BLaER1 treated with 17β-estradiol and CSF1 and Interleukin-3, amounts not matched to agents 10 nM and 100 nM (cell line): Measurements from ENCODE around the gene MCM8.
"Not testable (repeated sequence)": the region's sequence is repeated elsewhere in the genome, so short reads cannot be mapped to it uniquely, and the experiment has no call there.

Experiments used
- H3K27ac ChIP-seq, 11 experiments: shearing (Covaris generic); formaldehyde crosslinking; 2 replicates each; pipeline ENCODE4 v1.8.1; 2022
- H3K27me3 ChIP-seq, 11 experiments: shearing (Covaris generic); formaldehyde crosslinking; 2 replicates each; pipeline ENCODE4 v1.8.1; 2022
- H3K36me3 ChIP-seq, 11 experiments: shearing (Covaris generic); formaldehyde crosslinking; 2 replicates each; pipeline ENCODE4 v1.8.1; 2022
- H3K4me1 ChIP-seq, 10 experiments: shearing (Covaris generic); formaldehyde crosslinking; 2 replicates each; pipeline ENCODE4 v1.8.1; 2022
- H3K4me2 ChIP-seq, 11 experiments: shearing (Covaris generic); formaldehyde crosslinking; 2 replicates each; pipeline ENCODE4 v1.8.1; 2022
- H3K4me3 ChIP-seq, 10 experiments: shearing (Covaris generic); formaldehyde crosslinking; 2 replicates each; pipeline ENCODE4 v1.8.1; 2022
- H3K9ac ChIP-seq, 11 experiments: shearing (Covaris generic); formaldehyde crosslinking; 2 replicates each; pipeline ENCODE4 v1.8.1; 2022
- H3K9me3 ChIP-seq, 11 experiments: shearing (Covaris generic); formaldehyde crosslinking; replicated peaks in 1 of 11; 2 replicates each; pipeline ENCODE4 v1.8.1; 2022
- H4K20me1 ChIP-seq, 11 experiments: shearing (Covaris generic); formaldehyde crosslinking; 2 replicates each; pipeline ENCODE4 v1.8.1; 2022
- Cebpa-rat ChIP-seq, 11 experiments: shearing (Covaris generic); IDR thresholded peaks; 2 replicates each; pipeline ENCODE4 v1.8.1; 2022

The MCM8 gene

GRCh38 chr20:6024768-6025167 lies 74.3 kb downstream of the MCM8 start:
- H3K36me3 ChIP-seq: peaks cover 65 to 99% (median 92%) of the 10 kb centered on the region in 11 experiments
- no peak for TF ChIP-seq Cebpa-rat (IDR thresholded peaks at IDR 0.05)

GRCh38 chr20:6026051-6026450 lies 75.6 kb downstream of the MCM8 start:
- H4K20me1 ChIP-seq: peaks cover 0 to 45% (median 39%) of the 10 kb centered on the region in 11 experiments; a peak in 19 of 22 replicates
- H3K9ac ChIP-seq: no peak overlapping the region
- H3K36me3 ChIP-seq: peaks cover 72 to 99% (median 93%) of the 10 kb centered on the region in 11 experiments
- H3K9me3 ChIP-seq: peaks cover 24 to 47% (median 42%) of the 10 kb centered on the region in 11 experiments
- H3K27ac ChIP-seq: no peak overlapping the region
- H3K4me3 ChIP-seq: no peak overlapping the region
- no peaks in the 10 kb centered on the region; a peak in 1 of 22 replicates for H3K27me3 ChIP-seq
- H3K4me1 ChIP-seq: peaks cover 0 to 6% (median 3%) of the 10 kb centered on the region in 10 experiments; a peak in 9 of 20 replicates
- no peak for TF ChIP-seq Cebpa-rat (IDR thresholded peaks at IDR 0.05)
- H3K4me2 ChIP-seq: no peak overlapping the region

More at GRCh38 chr20:6024768-6025167, 74.3 kb downstream of the MCM8 start:
- H3K9ac ChIP-seq: no peak overlapping the region
- H3K4me2 ChIP-seq: no peak overlapping the region
- peaks cover 0 to 6% (median 3%) of the 10 kb centered on the region in 10 experiments; a peak in 8 of 20 replicates for H3K4me1 ChIP-seq
- peaks cover 24 to 51% (median 46%) of the 10 kb centered on the region in 11 experiments for H3K9me3 ChIP-seq
- H3K4me3 ChIP-seq: peak overlapping the region in 2 of 10 experiments; percentile 6 to 24; a peak in 4 of 20 replicates
- no peaks in the 10 kb centered on the region for H3K27me3 ChIP-seq
- H4K20me1 ChIP-seq: peaks cover 0 to 45% (median 31%) of the 10 kb centered on the region in 11 experiments; a peak in 17 of 22 replicates
- no peak overlapping the region for H3K27ac ChIP-seq

GRCh38 chr20:6028818-6029217 lies 78.4 kb downstream of the MCM8 start:
- TF ChIP-seq Cebpa-rat (IDR thresholded peaks at IDR 0.05): no peak
- Histone ChIP-seq H3K27me3 (no peaks in the 10 kb centered on the region; a peak in 1 of 22 replicates), H3K4me2 (no peak overlapping the region; a peak in 2 of 22 replicates), H3K4me1 (peaks cover 4 to 26% (median 14%) of the 10 kb centered on the region in 10 experiments), H3K4me3 (no peak overlapping the region), H4K20me1 (peaks cover 0 to 67% (median 46%) of the 10 kb centered on the region in 11 experiments; a peak in 20 of 22 replicates), H3K9ac (no peak overlapping the region), H3K27ac (no peak overlapping the region; a peak in 2 of 22 replicates), H3K36me3 (peaks cover 76 to 99% (median 91%) of the 10 kb centered on the region in 11 experiments), H3K9me3 (peaks cover 17 to 22% (median 20%) of the 10 kb centered on the region in 11 experiments)

GRCh38 chr20:6029538-6029937 lies 79.1 kb downstream of the MCM8 start:
- Histone ChIP-seq H3K4me3 (no peak overlapping the region), H3K4me2 (no peak overlapping the region), H3K27me3 (no peaks in the 10 kb centered on the region; a peak in 1 of 22 replicates), H3K9ac (no peak overlapping the region), H3K27ac (no peak overlapping the region), H3K9me3 (peaks cover 10 to 15% (median 12%) of the 10 kb centered on the region in 11 experiments), H4K20me1 (peaks cover 0 to 75% (median 52%) of the 10 kb centered on the region in 11 experiments; a peak in 20 of 22 replicates), H3K4me1 (peaks cover 12 to 32% (median 21%) of the 10 kb centered on the region in 10 experiments), H3K36me3 (peaks cover 76 to 99% (median 91%) of the 10 kb centered on the region in 11 experiments)
- no peak for TF ChIP-seq Cebpa-rat (IDR thresholded peaks at IDR 0.05)

DNA sequence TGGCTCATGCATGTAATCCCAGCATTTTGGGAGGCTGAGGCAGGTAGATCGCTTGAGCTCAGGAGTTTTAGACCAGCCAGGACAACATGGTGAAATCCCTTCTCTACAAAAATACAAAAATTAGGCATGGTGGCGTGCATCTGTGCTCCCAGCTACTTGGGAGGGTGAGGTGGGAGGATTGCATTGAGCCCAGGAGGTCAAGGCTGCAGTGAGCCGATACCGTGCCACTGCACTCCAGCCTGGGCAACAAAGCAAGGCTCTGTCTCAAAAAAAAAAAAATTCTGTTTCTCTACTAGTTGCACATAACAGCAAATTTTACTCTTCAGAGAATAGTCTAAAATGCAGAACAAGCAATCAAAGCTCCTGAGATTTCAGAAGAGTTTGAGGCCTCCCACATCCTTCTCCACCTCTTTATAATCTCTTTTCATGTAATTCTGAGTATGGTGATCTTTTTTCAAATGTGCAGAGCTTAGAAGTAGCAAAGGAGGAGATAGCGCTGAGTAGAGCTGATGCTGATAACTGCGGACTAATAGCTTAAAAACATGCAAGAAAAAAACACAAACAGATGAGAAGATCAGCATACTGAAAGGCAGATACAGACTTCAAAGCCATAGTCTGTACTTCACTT lies 80.1 kb downstream of the MCM8 start:
- Histone ChIP-seq H3K4me1 (peaks cover 14 to 36% (median 25%) of the 10 kb centered on the region in 10 experiments), H3K27me3 (no peaks in the 10 kb centered on the region; a peak in 1 of 22 replicates), H3K9ac (no peak overlapping the region), H3K27ac (no peak overlapping the region), H3K4me2 (no peak overlapping the region), H3K9me3 (peaks cover 0 to 4% (median 2%) of the 10 kb centered on the region in 11 experiments; a peak in 17 of 22 replicates), H4K20me1 (peaks cover 0 to 79% (median 53%) of the 10 kb centered on the region in 11 experiments; a peak in 20 of 22 replicates), H3K36me3 (peaks cover 76 to 99% (median 91%) of the 10 kb centered on the region in 11 experiments), H3K4me3 (no peak overlapping the region)
- TF ChIP-seq Cebpa-rat (IDR thresholded peaks at IDR 0.05): no peak

- Histone ChIP-seq H4K20me1 (peaks cover 0 to 67% (median 52%) of the 10 kb centered on the region in 11 experiments; a peak in 20 of 22 replicates), H3K4me1 (peaks cover 14 to 34% (median 25%) of the 10 kb centered on the region in 10 experiments), H3K4me2 (peak overlapping the region in 5 of 11 experiments; percentile 29 to 78 (median 58); a peak in 5 of 22 replicates), H3K36me3 (peaks cover 77 to 100% (median 92%) of the 10 kb centered on the region in 11 experiments)
- H3K27me3 ChIP-seq, H3K9me3 ChIP-seq, H3K9ac ChIP-seq, H3K27ac ChIP-seq, H3K4me3 ChIP-seq: not testable (repeated sequence)
Measured at GRCh38 chr20:6032907-6033306, 82.5 kb downstream of the MCM8 start.

DNA sequence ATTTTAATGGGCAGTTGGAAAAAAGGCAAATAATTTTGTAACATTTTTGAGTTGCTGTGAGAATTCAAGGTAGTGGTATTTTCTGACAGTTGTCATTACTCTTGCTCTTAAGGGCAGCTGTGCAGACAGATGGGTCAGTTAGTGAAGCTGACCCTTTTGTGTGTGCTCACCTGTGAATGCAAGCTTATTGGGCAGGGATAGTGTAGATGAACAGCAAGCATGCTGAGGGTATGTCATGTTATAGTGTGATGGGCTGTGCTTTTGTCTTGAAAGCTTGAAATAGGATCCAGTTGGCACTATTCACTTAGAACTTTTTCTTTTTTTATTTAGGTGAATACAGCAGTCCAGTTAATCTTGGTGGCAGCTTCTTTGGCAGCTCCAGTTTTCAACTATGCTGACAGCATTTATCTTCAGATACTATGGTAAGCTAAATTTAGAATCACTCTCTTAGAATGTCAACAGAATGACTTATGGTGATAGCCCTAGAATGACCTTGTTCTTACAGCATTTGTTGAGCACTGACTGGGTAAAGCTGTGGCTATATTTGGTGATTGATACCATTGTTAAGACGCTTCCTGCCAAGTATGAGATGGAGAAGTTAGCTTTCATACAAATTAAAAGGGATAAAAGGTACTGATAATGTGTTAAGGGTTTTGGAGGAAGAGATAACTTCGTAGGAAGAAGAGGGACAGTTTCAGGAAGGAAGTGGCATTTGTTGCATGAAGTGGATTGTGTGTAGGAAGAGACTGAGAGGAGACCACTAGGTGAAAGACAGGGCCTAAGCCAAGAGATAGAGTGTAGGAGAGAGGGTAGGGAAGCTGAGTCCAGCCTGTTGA lies 83.9 kb downstream of the MCM8 start:
- TF ChIP-seq Cebpa-rat (IDR thresholded peaks at IDR 0.05): no peak
- peak overlapping the region in 5 of 11 experiments; percentile 2 to 37 (median 10); a peak in 3 of 22 replicates for H3K27ac ChIP-seq
- H3K36me3 ChIP-seq: peaks cover 83 to 100% (median 95%) of the 10 kb centered on the region in 11 experiments
- peaks cover 14 to 34% (median 20%) of the 10 kb centered on the region in 10 experiments for H3K4me1 ChIP-seq
- H3K4me3 ChIP-seq: no peak overlapping the region
- H3K9me3 ChIP-seq: no peaks in the 10 kb centered on the region
- no peak overlapping the region for H3K9ac ChIP-seq
- H3K27me3 ChIP-seq: no peaks in the 10 kb centered on the region; a peak in 1 of 22 replicates
- H4K20me1 ChIP-seq: peaks cover 0 to 67% (median 50%) of the 10 kb centered on the region in 11 experiments; a peak in 20 of 22 replicates
- peak overlapping the region in 10 of 11 experiments; percentile 11 to 78 (median 32); a peak in 19 of 22 replicates for H3K4me2 ChIP-seq

DNA sequence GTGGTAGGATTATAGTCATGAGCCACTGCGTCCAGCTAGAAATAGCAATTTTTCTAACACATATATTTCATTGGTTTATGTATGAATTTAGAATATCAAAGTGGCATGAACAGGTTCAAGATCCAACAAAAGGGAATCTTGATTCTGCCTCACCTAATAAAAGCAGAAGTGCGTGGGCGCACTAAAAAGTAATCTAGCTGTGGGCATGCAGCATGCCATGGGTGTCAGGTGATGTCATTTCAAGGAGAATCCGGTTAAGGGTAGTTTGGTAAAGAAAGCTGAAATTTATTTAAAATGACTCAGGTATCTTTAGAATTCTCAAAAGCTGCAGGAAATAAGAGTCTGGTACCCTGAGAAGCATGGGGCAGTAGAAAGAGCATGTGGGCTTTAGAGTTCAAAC lies 85.8 kb downstream of the MCM8 start:
- no peak for TF ChIP-seq Cebpa-rat (IDR thresholded peaks at IDR 0.05)
- no peaks in the 10 kb centered on the region for H3K27me3 ChIP-seq
- H3K36me3 ChIP-seq: peaks cover 94 to 100% (median 98%) of the 10 kb centered on the region in 11 experiments
- peaks cover 14 to 34% (median 20%) of the 10 kb centered on the region in 10 experiments for H3K4me1 ChIP-seq
- peaks cover 0 to 8% (median 0%) of the 10 kb centered on the region in 11 experiments; a peak in 5 of 22 replicates for H3K9me3 ChIP-seq
- no peak overlapping the region for H3K4me2 ChIP-seq
- no peak overlapping the region for H3K9ac ChIP-seq
- H4K20me1 ChIP-seq: peaks cover 0 to 55% (median 32%) of the 10 kb centered on the region in 11 experiments; a peak in 18 of 22 replicates
- no peak overlapping the region for H3K27ac ChIP-seq
- H3K4me3 ChIP-seq: no peak overlapping the region
